Peyer's patch (tissue), 4 donors: ENCODE data around the gene AKT3.

Experiments used
- CTCF ChIP-seq, 6 experiments: fragments of 450-650 bp in 4 of 6; fragments of 200-600 bp in 2 of 6; sonication (generic) in 1 of 6; IDR thresholded peaks; one replicate each; pipeline ENCODE4 v1.5.1; 2017 to 2019; ENCODE audit warnings: antibody characterized with exemption in 6 of 6, mild to moderate bottlenecking in 3 of 6, moderate library complexity in 1 of 6
- POLR2A ChIP-seq, 2 donors: fragments of 450-650 bp; IDR thresholded peaks; one replicate each; pipeline ENCODE4 v1.5.1; 2017; ENCODE audit warnings: antibody characterized with exemption in 2 of 2, mild to moderate bottlenecking in 2 of 2, moderate library complexity in 2 of 2

- TF ChIP-seq CTCF (IDR thresholded peaks at IDR 0.05), result no peak
- no peak for TF ChIP-seq POLR2A (IDR thresholded peaks at IDR 0.05)
Measured at GRCh38 chr1:243745356-243745755, 104.7 kb downstream of the AKT3 start.
